ENCODE measurements around the gene STK39.

Gene STK39

DNA sequence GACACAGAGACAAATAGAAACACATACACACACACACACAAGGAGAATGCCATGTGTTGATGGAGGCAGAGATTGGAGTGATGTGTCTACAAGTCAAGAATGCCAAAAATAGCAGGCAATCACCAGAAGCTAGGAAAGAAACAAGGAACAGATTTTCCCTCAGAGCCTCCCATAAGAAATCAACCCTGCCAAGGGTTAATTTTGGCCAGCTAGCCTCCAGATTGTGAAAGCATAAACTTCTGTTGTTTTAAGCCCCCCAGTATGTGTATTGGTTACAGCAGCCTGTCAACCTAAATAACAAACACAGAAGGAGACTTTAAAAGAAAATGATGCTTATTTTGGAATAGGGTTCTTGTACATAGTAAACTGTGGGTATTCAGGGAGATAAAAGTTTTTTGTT is 5.6 kb upstream of the STK39 start:
- H3K27me3 Mint-ChIP-seq = no peaks in the 10 kb centered on the region
- no peaks in the 10 kb centered on the region for H3K9me3 Mint-ChIP-seq
- H3K4me1 Mint-ChIP-seq = peaks cover 7% of the 10 kb centered on the region
- no peak overlapping the region for H3K4me3 Mint-ChIP-seq
- no peak overlapping the region for H3K27ac Mint-ChIP-seq
- no peaks in the 10 kb centered on the region for H3K36me3 Mint-ChIP-seq

DNA sequence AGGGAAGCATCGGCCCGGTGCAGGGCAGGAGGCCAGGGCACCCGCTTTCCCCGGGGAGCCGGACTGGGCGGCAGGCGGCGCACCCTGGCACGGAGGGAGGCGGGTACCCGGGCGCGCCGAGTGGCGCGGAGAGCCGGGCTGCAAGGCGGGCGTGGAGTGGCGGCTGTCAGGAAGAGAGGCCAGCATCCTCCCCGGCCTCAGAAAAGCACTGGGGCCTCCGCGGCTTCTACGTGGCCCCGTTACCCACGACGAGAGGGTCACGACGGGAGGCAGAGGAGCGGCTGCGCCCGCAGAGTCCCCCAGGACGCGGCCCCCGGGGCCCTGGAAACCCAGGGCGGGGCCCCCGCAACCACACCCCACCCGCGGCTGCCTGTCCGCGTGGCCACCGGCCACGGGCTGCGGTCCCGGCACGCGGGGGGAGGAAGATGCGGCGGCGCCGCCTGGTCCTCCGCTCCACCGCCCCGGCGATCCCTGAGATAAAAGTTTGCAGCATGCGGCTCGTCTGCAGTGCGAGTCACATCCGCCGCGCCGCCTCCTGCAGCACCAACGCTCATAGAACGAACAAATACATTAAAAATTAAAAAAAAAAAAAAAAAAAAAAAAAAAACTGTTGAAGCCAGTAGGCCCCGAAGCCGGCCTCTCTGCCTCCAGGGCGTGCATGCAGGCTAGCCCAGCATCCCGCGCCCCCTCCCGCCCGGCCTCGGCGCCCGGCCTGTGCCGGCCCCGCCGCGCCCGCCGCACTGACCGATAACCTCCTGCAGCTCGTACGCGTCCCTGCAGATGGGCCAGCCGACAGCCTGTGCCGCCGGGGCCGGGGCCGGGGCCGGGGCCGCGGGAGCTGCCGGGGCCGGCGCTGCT is 683 bp downstream of the STK39 start:
- peaks cover 41% of the 10 kb centered on the region for H3K4me1 Mint-ChIP-seq
- H3K27ac Mint-ChIP-seq = peak overlapping the region; percentile 99
- H3K4me3 Mint-ChIP-seq = peak overlapping the region; percentile 95
- H3K27me3 Mint-ChIP-seq = no peaks in the 10 kb centered on the region
- peaks cover 1% of the 10 kb centered on the region for H3K36me3 Mint-ChIP-seq
- no peaks in the 10 kb centered on the region for H3K9me3 Mint-ChIP-seq

DNA sequence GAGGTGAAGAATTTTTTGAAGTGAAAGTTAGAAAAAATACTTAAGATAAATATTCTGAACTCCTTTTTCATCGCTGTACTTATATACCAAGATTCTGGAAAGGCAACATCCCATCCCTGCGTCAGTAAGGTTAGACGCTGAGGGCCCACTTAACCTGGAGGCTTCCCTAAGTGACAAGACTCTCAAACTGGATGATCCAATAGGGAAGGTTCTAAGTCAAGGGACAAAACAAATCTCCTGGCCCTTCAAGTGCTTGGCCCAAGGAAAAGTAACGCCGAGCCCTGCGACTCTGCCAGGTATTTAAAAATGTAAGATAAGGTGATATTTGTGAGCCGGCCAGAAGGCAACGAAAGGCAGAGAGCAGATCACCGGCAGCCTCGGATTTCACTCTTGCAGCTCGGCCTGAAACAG is 1.3 kb downstream of the STK39 start:
- Mint-ChIP-seq H3K4me3 (peak overlapping the region; percentile 95), H3K4me1 (peaks cover 41% of the 10 kb centered on the region), H3K36me3 (peaks cover 1% of the 10 kb centered on the region), H3K9me3 (no peaks in the 10 kb centered on the region), H3K27ac (peak overlapping the region; percentile 95), H3K27me3 (no peaks in the 10 kb centered on the region)

DNA sequence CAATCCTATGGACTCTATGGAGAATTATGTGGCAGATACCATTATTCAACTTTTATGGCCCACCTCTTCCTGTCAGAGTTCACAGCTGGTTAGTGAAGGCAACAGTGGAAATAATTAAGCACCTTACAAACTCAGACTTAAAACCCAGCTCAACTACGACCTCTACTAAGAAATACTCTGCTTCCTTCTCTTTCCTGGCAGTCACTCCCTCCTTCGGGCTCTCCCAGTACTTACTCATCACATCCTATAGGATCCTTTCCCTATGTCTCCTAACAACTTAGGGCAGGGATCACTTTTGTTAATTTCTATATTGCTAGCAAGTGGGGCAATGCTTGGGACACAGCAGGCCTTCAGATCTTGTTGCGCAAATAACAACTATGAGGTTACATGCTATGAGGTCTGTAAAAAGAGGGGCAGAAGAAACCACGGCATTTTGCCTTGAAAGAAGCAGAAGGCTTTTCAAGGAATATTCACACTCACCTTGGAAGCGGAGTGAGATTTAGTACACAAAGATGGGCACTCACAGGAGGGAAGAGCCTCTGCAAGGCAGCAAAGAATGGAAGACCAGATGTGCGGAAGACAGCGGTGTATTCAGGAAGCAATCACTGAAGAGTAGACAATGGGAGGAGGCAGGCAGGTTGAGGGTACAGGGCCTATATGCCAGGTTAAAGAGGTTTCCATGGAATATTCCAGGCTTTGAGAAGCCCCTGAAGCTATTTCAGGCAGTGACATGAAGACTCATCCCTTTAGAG is 2.1 kb downstream of the STK39 start:
- Mint-ChIP-seq H3K36me3 (peaks cover 1% of the 10 kb centered on the region), H3K27me3 (no peaks in the 10 kb centered on the region), H3K4me3 (peak overlapping the region; percentile 85), H3K27ac (peak overlapping the region; percentile 89), H3K9me3 (no peaks in the 10 kb centered on the region), H3K4me1 (peaks cover 41% of the 10 kb centered on the region)

DNA sequence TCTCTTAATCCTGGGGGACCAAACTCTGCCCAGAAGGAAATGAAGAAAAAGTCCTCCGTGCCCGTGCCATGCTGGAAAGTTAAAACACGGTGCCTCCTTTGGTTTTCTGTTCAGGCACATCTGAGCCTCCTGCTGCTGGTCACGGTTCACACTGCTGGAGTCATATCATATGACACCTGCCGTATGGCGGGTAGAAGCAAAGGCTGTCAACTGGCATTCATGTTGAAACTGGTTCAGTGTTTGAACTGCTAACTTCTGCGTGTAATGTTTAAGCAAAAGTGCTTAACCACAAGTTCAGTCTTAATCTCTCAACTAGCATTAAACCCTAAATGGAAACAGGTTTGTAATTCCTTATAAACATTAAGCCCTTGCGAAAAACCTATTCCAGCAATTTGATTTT is 3.1 kb downstream of the STK39 start:
- H3K9me3 Mint-ChIP-seq = no peaks in the 10 kb centered on the region
- peaks cover 1% of the 10 kb centered on the region for H3K36me3 Mint-ChIP-seq
- H3K4me1 Mint-ChIP-seq = peaks cover 41% of the 10 kb centered on the region
- H3K27me3 Mint-ChIP-seq = no peaks in the 10 kb centered on the region
- peak overlapping the region; percentile 77 for H3K27ac Mint-ChIP-seq
- H3K4me3 Mint-ChIP-seq = peak overlapping the region; percentile 85

DNA sequence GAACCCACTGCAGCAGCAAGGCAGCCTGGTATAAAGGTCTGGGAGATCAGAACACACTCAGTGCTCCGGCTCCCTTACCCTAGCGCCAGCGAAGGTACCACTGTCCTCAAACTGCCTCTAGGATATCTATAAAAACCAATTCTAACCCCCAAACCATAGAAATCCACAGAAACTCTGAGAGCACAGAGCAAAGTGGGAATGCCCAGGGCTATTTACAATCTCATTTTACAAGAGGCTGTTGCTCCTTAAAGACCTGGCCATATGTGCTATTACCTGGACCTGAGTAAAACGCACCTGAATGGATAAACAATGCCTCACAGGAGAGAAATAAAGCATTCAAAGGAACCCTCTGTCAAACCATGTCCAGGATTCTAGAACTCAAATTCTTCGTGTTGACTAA is 4.3 kb downstream of the STK39 start:
- Mint-ChIP-seq H3K4me1 (peaks cover 39% of the 10 kb centered on the region), H3K36me3 (peaks cover 1% of the 10 kb centered on the region), H3K4me3 (no peak overlapping the region)

DNA sequence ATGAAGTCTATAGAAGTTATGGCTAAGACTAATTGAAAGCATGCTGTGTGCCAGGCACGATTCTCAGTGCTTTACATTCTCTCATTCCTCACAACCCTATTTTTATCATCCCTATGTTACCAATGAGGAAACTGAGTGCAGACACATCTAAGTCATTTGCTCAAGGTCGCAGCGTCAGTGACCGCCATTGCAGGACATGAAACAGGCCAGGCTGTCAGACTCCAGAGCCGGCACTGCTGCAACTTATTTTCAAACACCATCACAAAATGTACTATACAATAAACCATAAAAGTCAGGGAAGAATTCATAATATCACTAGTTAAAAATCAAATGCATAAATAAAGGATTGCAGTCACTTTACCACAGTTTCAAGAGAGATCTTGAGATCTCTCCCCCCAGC is 5.6 kb downstream of the STK39 start:
- H3K36me3 Mint-ChIP-seq = peaks cover 4% of the 10 kb centered on the region
- H3K4me1 Mint-ChIP-seq = peaks cover 42% of the 10 kb centered on the region
- H3K27ac Mint-ChIP-seq = no peak overlapping the region
- no peak overlapping the region for H3K4me3 Mint-ChIP-seq
- no peaks in the 10 kb centered on the region for H3K27me3 Mint-ChIP-seq
- H3K9me3 Mint-ChIP-seq = no peaks in the 10 kb centered on the region

More for the DNA sequence above, 4.3 kb downstream of the STK39 start:
- peak overlapping the region; percentile 35 for H3K27ac Mint-ChIP-seq
- H3K9me3 Mint-ChIP-seq = no peaks in the 10 kb centered on the region
- H3K27me3 Mint-ChIP-seq = no peaks in the 10 kb centered on the region

DNA sequence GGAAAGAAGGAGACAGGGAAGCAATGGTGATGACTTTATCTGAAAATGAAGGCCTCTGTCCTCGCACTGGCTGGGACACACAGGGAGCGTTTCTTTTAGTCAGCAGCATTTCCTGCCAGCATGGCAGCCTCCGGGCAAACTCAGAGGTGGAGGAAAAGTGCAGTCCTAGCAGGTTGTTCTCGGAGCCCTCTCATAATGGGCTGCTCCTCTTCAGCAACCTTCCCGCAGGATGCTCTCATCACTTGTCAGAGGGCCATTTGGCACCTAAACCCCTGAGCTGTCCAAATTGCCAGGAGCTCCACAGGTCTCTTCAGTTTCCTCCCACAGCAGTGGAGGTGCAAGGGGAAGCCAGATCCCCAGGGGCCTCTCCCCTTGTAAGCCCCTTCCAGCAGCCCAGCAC is 6.2 kb downstream of the STK39 start:
- Mint-ChIP-seq H3K27ac (no peak overlapping the region), H3K36me3 (peaks cover 3% of the 10 kb centered on the region), H3K9me3 (no peaks in the 10 kb centered on the region), H3K4me3 (no peak overlapping the region), H3K27me3 (no peaks in the 10 kb centered on the region), H3K4me1 (peaks cover 42% of the 10 kb centered on the region)

DNA sequence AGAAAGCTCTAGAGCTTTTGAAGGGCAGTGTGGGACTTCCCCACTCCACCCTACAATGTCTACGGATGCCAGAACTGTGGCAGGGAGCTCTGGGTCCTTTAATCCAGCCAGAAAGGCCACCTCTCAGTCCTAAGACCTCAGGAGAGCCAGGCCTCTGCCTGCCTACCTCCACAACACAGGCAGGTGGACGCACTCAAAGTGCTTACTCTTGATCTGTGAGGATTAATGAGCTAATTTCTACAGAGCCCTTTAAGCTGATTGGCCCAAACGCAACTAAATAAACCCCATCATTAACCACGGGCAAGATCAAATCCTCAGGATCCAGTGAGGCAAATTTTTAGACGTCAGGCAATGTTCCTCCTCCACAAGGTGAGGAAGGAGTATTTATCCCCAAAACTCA is 8.1 kb downstream of the STK39 start:
- Mint-ChIP-seq H3K36me3 (peaks cover 5% of the 10 kb centered on the region), H3K4me3 (no peak overlapping the region), H3K9me3 (no peaks in the 10 kb centered on the region), H3K4me1 (peaks cover 34% of the 10 kb centered on the region), H3K27ac (no peak overlapping the region), H3K27me3 (no peaks in the 10 kb centered on the region)

DNA sequence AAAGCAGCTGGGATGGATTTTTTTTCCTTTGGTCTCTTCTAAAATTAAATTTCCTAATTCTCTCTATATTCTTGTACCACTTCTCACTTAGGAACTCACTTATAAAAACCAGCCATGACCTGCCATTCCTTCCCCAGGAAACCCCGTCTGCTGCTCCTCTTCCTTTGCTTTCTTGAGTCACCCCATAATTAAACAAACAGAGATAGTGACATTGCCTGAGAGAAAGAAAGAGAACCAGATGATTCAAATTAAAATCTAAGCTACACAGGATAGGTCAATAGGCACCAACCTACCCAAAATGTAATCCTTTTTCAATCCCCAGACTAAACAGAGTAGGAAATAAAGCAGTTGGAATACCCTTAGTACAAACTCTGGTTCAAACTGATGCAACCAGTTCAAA is 9.7 kb downstream of the STK39 start:
- H3K4me1 Mint-ChIP-seq = peaks cover 34% of the 10 kb centered on the region
- no peak overlapping the region for H3K27ac Mint-ChIP-seq
- no peaks in the 10 kb centered on the region for H3K27me3 Mint-ChIP-seq
- no peaks in the 10 kb centered on the region for H3K9me3 Mint-ChIP-seq
- H3K4me3 Mint-ChIP-seq = no peak overlapping the region
- peaks cover 9% of the 10 kb centered on the region for H3K36me3 Mint-ChIP-seq

DNA sequence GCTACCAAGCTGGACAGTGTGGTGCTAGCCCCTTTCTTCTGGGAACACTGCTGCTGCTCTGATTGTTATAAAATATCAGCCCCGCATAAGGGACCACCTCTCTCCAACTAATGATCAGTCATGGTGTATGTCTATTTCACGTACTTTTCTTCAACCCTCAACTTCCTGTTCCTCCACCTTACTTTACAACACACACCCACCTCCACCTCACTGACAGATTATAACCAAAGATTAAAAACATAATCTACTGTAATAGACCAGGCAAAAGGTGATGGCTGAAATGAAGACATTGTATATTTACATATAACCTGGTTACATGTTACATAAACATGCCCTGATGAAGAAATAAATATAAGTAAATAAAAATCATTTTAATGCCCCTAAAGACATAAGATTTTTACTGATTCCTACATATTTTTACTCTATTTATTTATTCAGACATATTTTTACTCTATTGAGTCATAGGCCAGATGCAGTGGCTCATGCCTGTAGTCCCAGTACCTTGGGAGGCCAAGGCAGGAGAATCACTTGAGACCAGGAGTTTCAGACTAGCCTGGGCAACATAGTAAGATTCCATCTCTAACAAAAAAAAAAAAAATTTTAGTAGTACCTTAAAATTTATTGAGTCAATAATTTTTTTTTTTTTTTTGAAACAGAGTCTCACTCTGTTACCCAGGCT is 12.8 kb downstream of the STK39 start:
- H3K27ac Mint-ChIP-seq = peak overlapping the region; percentile 86
- peaks cover 5% of the 10 kb centered on the region for H3K9me3 Mint-ChIP-seq
- H3K36me3 Mint-ChIP-seq = peaks cover 16% of the 10 kb centered on the region
- H3K27me3 Mint-ChIP-seq = no peaks in the 10 kb centered on the region
- peak overlapping the region; percentile 58 for H3K4me3 Mint-ChIP-seq
- peaks cover 42% of the 10 kb centered on the region for H3K4me1 Mint-ChIP-seq

DNA sequence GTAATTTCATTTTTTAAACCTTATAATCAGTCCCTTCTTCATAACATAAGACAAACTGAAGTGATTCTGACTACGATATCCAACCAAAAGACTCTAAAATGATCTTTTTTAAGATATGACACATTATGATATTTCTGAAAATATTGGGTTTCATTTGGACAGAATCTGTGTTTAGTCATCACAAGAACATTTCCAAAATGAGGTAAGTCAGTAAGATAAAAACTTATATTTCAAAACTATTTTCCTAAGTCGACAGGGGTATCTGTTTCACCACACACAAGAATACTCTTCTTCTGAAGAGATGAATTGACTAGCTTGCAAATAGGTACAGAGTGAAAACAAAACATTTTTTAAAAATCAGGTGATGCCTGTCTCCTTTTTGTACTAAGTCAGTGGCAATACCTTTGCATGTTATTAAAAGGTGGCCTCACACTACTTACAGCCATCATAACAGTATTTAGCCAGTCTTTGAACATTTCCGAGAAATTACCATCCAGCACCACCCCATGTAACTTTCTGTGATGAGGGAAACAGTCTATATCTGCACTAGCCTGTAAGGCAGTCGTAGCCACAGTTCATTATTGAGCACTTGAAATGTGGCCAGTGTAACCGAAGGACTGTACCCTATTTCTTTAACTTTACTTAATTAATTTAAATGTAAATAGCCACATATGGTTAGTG is 13.5 kb downstream of the STK39 start:
- Mint-ChIP-seq H3K27me3 (no peaks in the 10 kb centered on the region), H3K4me3 (no peak overlapping the region), H3K27ac (peak overlapping the region; percentile 44), H3K4me1 (peaks cover 45% of the 10 kb centered on the region), H3K9me3 (peaks cover 5% of the 10 kb centered on the region), H3K36me3 (peaks cover 18% of the 10 kb centered on the region)

DNA sequence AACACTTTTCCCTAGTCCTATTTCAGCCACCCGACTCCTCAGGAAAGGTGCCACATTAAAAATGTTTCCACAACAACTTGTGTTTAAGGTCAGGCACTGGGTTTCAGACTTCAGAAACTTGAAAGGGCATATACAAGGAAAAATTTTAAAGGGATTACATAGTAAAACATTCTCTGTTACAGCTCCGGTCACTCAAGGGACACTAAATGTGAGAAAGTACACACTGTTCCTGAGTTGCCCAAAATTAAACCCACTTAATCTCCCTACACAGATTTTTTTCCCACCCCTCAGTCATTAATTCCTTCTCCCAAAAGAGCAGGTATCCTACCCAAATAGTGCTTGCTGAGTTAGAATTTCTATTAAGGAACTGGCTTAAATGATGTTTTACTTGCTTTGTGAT is 14.2 kb downstream of the STK39 start:
- no peaks in the 10 kb centered on the region for H3K27me3 Mint-ChIP-seq
- peaks cover 42% of the 10 kb centered on the region for H3K4me1 Mint-ChIP-seq
- H3K36me3 Mint-ChIP-seq = peaks cover 18% of the 10 kb centered on the region
- H3K27ac Mint-ChIP-seq = peak overlapping the region; percentile 24
- no peak overlapping the region for H3K4me3 Mint-ChIP-seq
- peaks cover 5% of the 10 kb centered on the region for H3K9me3 Mint-ChIP-seq

DNA sequence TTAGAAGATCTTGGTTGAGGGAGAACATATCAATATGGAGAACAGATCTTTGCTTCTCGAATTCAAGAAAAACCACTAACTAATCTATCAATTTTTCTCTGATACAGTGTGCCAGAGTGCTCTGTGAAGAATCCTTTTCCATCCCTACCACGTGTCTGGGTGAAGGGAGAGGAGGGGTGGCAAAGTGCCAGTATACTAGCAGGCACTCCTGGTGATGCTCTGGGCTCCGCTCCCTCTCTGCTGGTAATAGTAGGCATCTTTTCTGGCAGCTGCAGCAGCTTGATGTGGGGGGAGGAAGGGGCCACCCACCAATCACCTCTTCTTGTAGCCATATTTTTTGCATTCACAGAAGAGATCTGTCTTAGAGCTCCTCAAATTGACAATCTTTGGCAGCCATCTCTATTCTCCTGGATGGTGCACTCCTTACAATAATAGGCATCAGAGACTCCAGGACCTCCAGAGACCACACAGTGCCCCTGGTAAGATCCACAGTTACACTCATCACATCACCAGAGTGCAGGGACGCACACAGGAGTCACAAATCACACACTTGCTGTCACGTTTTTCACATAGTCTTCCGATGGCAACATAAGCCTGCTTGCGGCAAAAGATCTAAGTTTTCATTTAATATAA is 15.7 kb downstream of the STK39 start:
- Mint-ChIP-seq H3K4me1 (peaks cover 39% of the 10 kb centered on the region), H3K4me3 (no peak overlapping the region), H3K27me3 (no peaks in the 10 kb centered on the region), H3K36me3 (peaks cover 14% of the 10 kb centered on the region), H3K27ac (no peak overlapping the region), H3K9me3 (peaks cover 5% of the 10 kb centered on the region)

DNA sequence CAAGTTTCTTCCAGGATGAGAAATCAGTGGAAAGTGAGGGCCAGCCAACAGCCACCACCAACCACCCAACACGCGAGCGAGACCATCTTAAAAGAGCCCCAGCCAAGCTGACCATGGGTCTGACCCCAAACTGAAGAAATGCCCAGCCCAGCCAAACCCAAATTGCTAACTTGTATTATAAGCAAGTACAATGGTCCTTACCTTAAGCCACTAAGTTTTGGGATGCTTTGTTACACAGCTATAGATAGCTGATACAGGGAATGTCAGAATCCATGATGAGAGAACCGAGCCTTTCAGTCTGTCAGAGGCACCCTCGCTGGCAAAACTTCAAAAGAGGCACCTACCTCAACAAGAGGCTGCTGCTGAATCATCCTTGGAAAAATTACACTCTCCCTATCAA is 17.0 kb downstream of the STK39 start:
- peaks cover 5% of the 10 kb centered on the region for H3K9me3 Mint-ChIP-seq
- no peaks in the 10 kb centered on the region for H3K27me3 Mint-ChIP-seq
- no peak overlapping the region for H3K4me3 Mint-ChIP-seq
- H3K27ac Mint-ChIP-seq = no peak overlapping the region
- H3K4me1 Mint-ChIP-seq = peaks cover 42% of the 10 kb centered on the region
- peaks cover 14% of the 10 kb centered on the region for H3K36me3 Mint-ChIP-seq
